IPS-NIHi7 (cell line): Measurements from ENCODE around the gene PRADC1.
"Not testable (repeated sequence)": the region's sequence is repeated elsewhere in the genome, so short reads cannot be mapped to it uniquely, and the experiment has no call there.

ENCODE experiments used
- DNase-seq: peaks from one replicate; pipeline ENCODE4 v3.0.0; 2012; ENCODE audit warnings: mixed read lengths; ENCODE audit errors: extremely low spot score

The PRADC1 gene

GRCh38 chr2:73202156-73203054, 30.6 kb downstream of the PRADC1 start, which contains the start of gene NOTO:
NOTO (plus strand) TSS chr2:73202574; CDS start chr2:73202667, 93 bp downstream.
- DNase-seq = peak; percentile 71

DNA sequence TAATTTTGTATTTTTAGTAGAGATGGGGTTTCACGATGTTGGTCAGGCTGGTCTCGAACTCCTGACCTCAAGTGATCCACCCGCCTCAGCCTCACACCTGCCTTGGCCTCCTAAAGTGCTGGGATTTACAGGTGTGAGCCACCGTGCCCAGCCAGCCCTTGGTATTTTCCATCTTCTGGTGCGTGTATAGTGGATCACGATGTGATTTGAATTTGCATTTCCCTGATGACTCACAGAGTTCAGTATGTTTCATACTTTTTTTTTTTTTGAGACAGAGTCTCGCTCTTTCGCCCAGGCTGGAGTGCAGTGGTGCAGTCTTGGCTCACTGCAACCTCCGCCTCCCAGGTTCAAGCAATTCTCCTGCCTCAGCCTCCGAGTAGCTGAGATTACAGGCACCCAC, 32.8 kb downstream of the PRADC1 start:
- not testable (repeated sequence) for DNase-seq

DNA sequence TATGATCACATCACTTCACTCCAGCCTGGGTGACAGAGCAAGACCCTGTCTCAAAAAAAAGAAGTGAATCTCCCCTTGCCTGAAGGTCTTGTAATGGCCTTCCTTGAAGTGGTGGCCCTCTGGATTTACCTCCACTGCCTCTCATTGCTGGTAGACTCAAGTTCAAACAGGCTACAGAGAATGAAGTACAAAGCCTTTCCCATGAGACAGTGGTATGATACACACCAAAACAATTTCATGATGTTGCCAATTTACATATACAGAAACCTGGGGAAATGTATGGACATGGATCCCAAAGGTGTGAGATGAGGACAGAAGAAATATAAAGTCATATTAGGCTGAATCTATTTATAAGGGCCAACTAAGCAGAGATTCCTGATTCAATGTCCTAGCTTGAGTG, 35.5 kb downstream of the PRADC1 start:
- DNase-seq = no peak

GRCh38 chr2:73187549-73187948, 45.5 kb downstream of the PRADC1 start:
- no peak for DNase-seq

DNA sequence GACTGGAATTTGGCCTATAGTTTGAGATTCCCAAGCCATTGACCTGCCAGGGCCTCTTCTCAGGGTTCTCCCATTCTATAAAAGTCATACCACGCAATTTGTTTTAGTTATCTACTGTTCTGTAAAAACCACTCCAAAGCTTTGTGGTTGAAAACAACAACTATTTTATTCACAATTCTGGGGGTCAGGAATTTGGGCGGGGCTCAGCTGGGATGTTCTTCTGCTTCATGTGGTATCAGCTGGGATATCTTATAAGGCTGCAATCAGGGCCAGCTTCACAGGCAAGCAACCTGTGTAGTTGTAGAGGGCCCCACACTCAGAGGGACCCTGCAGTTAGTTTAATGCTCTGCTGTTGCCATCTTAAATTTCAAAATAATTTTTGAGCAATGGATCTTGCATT, 47.1 kb downstream of the PRADC1 start:
- no peak for DNase-seq
